NCI-H2196 treated with DMSO at 0.1 percent for 48 hours (cell line): ENCODE data around the gene ZFAND3.

Experiments used
- DNase-seq: peaks from one replicate; lab custom pipeline; 2025; ENCODE audit not compliant: unreplicated experiment; lab: John Stamatoyannopoulos, UW

ZFAND3 gene

DNA sequence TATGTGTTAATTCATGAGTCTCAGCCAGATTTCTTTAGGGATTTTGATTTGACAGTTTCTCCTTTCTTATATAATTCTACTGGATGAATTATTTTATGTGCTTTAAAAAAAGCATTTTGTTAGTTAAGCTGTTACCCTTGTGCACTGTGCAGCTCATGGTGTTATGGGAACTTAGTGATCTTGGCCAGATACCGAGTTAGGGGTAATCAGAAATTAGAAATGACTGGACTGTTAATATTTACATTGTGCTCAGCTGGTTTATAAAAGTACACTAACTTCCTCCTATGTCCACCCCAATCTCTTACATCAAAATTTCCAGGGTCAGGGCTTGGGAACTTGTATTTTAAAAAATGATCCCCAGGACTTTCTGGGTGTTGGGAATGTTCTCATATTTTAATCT, 260.0 kb downstream of the ZFAND3 start:
- DNase-seq: no peak

DNA sequence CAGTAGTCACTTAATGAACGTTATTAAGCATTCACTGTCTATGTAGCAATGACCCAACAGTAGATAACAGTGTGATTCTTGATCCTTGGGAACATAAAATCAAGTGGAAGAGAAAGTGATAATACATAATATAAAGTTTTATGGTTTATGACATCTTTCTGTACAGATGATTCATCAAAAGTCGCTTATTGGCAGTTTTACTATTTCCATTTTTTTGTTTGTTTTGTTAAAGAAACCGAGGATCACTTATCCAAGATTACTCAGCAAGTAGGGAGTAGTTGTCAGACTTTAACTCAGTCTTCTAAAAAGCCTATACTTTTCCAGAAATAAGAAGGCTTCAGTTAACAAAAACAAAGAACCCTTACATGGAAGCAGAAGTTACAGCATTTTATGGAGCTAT, 260.8 kb downstream of the ZFAND3 start:
- no peak for DNase-seq

GRCh38 chr6:38080889-38081288, 261.4 kb downstream of the ZFAND3 start:
- DNase-seq: no peak

DNA sequence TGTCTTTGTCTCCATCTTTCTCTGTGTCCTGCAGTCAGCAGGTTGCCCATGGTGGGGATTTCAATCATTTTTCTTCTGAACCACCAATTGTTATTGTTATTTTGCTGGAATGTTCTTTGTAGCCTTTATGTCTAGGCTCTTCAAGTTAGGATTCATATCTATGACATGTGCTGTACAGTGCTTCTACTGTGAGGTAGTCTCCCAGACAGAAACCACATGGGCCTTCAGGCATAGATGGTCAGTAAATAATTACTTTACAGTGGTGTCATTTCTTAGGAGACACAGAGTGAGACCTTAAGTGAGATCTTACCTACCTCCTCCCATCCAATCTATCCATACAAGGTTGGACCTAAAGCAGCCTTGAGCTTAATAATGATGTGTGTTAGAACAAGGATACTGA, 265.5 kb downstream of the ZFAND3 start:
- DNase-seq: no peak

DNA sequence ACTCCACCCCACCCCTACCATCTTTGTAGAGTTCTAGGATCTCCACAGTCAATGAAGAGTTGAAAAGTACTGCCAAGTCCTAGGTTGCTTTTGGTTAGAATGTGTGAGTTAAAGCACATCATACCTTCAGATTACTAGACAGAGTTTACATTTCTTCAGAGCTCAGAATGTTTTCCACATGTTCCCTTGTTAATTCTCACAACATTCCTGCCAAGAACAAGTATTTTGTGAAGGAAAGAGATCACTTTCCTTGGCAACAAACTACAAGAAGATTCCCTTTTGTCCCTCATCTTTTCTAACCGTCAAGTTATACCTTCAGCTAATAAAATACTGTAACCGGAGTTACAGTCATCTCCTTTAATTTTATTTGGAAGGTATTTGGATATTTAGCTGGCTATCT, 266.8 kb downstream of the ZFAND3 start:
- DNase-seq: no peak

DNA sequence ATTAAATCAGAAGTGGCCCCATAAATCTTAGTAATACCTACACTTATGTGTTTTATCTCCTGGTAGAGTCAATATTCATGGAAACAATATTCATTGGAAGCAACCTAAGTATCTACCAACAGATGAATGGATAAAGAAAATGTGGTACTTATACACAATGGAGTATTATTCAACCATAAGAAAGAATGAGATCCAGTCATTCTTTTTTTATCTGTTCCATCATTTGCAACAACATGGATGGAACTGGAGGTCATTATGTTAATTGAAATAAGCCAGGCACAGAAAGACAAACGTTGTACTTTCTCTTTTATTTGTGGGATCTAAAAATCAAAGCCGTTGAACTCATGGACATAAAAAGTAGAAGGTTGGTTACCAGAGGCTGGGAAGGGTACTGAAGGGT, 268.5 kb downstream of the ZFAND3 start:
- no peak for DNase-seq

DNA sequence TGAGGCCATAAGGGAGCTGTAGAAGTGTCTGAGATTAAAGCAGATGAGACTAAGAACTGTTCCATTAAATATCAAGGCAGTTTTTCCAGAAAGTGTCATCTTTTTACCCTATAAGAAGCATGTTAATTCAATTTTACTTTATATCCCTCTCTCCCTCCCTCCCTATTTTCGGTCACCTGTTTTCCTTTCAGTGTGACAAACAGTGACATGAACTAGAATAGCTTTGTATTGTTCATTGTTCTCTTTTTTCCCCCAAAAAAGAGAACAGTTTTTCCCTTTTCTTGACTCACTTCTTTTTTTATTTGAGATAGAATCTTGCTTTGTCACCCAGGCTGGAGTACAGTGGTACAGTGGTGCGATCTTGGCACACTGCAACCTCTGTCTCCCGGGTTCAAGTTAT, 269.3 kb downstream of the ZFAND3 start:
- no peak for DNase-seq

- DNase-seq: no peak
Measured at GRCh38 chr6:38091613-38092012, 272.1 kb downstream of the ZFAND3 start.

GRCh38 chr6:38092465-38092864, 272.9 kb downstream of the ZFAND3 start:
- no peak for DNase-seq

DNA sequence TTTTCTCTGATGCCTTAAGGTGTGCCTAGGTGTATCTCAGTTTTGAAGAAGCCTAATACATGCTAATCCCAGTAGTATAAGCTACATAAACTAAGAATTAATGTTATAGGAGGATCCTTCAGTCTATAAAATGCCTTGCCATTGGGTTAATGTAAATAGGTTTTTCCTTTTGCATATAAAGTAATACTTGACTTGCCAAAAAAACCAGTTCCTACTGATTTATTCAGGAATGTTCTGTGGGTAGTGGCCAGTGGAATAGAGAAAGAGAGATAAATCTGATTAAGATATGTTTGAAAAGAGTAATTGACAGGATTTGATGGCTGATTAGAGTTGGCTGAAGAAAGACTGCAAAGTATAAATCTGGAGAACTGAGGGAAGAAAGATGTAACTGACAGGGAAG, 273.4 kb downstream of the ZFAND3 start:
- DNase-seq: no peak

DNA sequence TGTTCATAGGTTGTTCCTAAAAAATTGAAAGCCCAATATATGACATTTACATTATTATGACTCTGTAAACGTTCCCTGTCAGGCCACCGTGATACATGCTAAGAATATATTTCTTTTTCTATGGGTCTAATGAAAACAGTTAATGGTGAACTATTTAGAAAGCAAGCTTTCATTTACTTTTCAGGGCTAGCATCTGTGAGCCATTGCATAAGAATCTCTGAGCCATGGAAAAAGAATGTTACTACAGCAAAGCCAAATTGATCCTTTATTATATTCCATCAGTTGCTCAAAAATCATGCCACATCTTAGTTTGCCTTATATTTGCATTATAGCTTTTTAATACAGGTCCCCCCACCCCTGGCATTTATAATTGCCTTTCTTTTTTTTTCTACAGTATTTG, 275.5 kb downstream of the ZFAND3 start:
- no peak for DNase-seq

DNA sequence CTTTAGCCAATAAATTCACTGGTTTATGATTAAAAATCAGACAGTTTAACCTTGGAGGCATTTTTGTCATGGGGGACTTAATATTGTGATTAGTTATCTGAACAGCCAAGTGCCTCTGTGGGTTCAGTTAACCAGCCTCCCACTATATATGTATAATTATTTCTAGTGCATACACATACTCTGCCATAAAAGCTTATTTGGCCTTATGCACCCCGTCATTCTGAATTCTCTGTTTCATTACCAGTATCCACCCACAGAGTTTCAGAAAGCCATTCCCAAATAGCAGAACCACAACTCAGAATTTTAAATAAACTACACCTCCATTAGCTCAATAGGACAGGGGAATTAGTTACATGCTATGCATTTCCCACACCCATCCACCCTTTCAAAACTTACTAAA, 279.7 kb downstream of the ZFAND3 start:
- no peak for DNase-seq

GRCh38 chr6:38100380-38100779, 280.9 kb downstream of the ZFAND3 start:
- DNase-seq: no peak

- no peak for DNase-seq
Measured at GRCh38 chr6:38103921-38104320, 284.4 kb downstream of the ZFAND3 start.

- no peak for DNase-seq
Measured at GRCh38 chr6:38105066-38105465, 285.5 kb downstream of the ZFAND3 start.

GRCh38 chr6:38107073-38107472, 287.5 kb downstream of the ZFAND3 start:
- no peak for DNase-seq

DNA sequence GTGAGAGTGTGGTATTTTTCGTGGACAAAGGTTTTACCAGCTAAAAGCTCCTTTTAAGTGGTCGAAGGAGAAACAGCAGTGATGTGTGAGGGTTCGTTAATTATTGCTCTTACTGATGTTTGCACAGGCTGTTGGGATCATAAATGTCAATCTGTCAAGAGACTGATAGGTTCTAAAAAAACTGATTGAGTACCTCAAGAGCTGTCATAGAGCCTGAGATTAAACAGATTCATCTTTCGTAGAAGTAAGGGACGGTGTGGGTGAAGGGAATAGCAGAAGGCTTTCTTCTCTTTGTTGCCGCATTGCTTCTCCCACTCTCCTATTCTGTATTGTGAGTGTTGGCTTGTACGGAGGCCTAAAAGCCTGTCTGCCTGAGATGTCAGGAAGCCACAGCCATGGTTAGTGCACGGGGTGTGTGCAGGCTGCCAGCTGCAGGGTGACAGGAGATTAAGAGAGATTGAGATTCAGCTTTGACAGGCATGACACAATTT, 291.0 kb downstream of the ZFAND3 start:
- DNase-seq: no peak

- DNase-seq: no peak
Measured at GRCh38 chr6:38112181-38112580, 292.7 kb downstream of the ZFAND3 start.

- no peak for DNase-seq
Measured at GRCh38 chr6:38113825-38114576, 294.5 kb downstream of the ZFAND3 start.

- DNase-seq: no peak
Measured at GRCh38 chr6:38114976-38115625, 295.6 kb downstream of the ZFAND3 start.

GRCh38 chr6:38115626-38116008, 296.1 kb downstream of the ZFAND3 start:
- no peak for DNase-seq

DNA sequence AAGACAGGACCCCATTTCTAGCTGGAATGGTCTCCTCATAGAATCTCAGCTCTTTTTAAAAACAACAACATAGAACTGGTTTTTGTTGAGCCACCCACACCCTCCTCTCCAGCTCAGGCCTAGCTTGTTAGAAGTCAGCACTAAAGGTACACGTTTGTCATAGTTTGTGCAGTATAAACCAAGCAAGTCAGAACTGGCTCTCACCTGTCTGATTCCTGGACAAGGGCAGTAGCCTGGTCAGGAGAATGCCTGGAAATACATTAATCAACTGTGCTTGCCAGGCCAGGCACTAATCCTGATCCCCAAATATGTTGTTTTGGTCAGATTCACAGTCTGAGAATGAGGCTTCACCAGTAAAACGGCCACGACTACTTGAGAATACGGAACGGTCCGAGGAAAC, 296.7 kb downstream of the ZFAND3 start:
- no peak for DNase-seq

DNA sequence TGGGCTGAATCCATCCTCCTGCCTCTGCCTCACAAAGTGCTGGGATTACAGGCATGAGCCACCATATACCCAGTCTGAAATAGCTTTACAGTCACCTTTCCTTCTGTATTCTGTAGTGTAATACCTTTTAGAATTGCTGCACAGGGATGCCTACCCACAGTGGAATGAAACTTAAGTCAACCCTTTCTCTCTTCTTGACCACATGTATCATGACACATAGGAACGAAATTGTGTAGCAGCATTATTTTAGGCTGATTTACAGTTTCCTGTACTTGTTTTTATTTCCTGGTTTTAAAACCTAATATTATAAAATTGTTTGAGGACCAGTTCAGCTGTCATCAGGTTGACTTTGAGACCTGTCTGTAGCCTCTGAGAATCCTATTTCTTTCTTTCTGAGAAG, 297.8 kb downstream of the ZFAND3 start:
- no peak for DNase-seq
